Non-pigmented ciliary epithelial cell (primary cell): ENCODE data around the gene CALD1.

Experiments used
- DNase-seq: peaks from one replicate; pipeline ENCODE4 v3.0.0-alpha.2; 2010; ENCODE audit warnings: low read depth

The CALD1 gene

GRCh38 chr7:134778941-134779740, at the start of gene CALD1:
Gene CALD1, plus strand, starts transcription at chr7:134779634. Its CDS starts 88,100 bp downstream, at chr7:134867734.
- peak; percentile 98 for DNase-seq

- DNase-seq: no peak
Measured at GRCh38 chr7:134729895-134730294, 49.5 kb upstream of the CALD1 start.

- no peak for DNase-seq
Measured at GRCh38 chr7:134730411-134730829, 49.0 kb upstream of the CALD1 start.

- DNase-seq: no peak
Measured at GRCh38 chr7:134731616-134732015, 47.8 kb upstream of the CALD1 start.

- DNase-seq: no peak
Measured at GRCh38 chr7:134732728-134733127, 46.7 kb upstream of the CALD1 start.

GRCh38 chr7:134736381-134736780, 43.1 kb upstream of the CALD1 start:
- no peak for DNase-seq

- DNase-seq: peak; percentile 83
Measured at GRCh38 chr7:134737566-134738345, 41.7 kb upstream of the CALD1 start.

- no peak for DNase-seq
Measured at GRCh38 chr7:134739362-134739761, 40.1 kb upstream of the CALD1 start.

GRCh38 chr7:134740376-134740775, 39.1 kb upstream of the CALD1 start:
- no peak for DNase-seq

- DNase-seq: no peak
Measured at GRCh38 chr7:134741907-134742635, 37.4 kb upstream of the CALD1 start.

GRCh38 chr7:134742688-134743350, 36.6 kb upstream of the CALD1 start:
- DNase-seq: no peak

- DNase-seq: no peak
Measured at GRCh38 chr7:134744569-134744968, 34.9 kb upstream of the CALD1 start.

- no peak for DNase-seq
Measured at GRCh38 chr7:134747326-134747725, 32.1 kb upstream of the CALD1 start.

GRCh38 chr7:134750083-134751062, 29.1 kb upstream of the CALD1 start:
- no peak for DNase-seq

GRCh38 chr7:134752006-134752760, 27.3 kb upstream of the CALD1 start:
- DNase-seq: no peak

GRCh38 chr7:134755422-134756022, 23.9 kb upstream of the CALD1 start:
- DNase-seq: no peak

GRCh38 chr7:134757938-134758337, 21.5 kb upstream of the CALD1 start:
- no peak for DNase-seq

GRCh38 chr7:134758981-134759380, 20.5 kb upstream of the CALD1 start:
- no peak for DNase-seq

GRCh38 chr7:134761266-134761665, 18.2 kb upstream of the CALD1 start:
- DNase-seq: no peak

- DNase-seq: no peak
Measured at GRCh38 chr7:134763960-134764359, 15.5 kb upstream of the CALD1 start.
